Transverse colon (tissue), 4 donors: ENCODE measurements around the gene TF. TPM values are rescaled to one million over a fixed set of nuclear protein-coding genes. Genes with fewer than 3 reads are reported as not detected.
"Not testable (repeated sequence)": the region's sequence is repeated elsewhere in the genome, so short reads cannot be mapped to it uniquely, and the experiment has no call there.

ENCODE experiments used
- DNase-seq: peaks from one replicate; pipeline ENCODE4 v3.0.0-alpha.2; 2019
- H3K27ac ChIP-seq, 4 donors: fragments of 200-600 bp; sonication (generic); 2 replicates each; pipeline ENCODE4 v1.5.1; 2016 to 2018; ENCODE audit warnings: inconsistent platforms in 4 of 4
- H3K27me3 ChIP-seq: fragments of 200-600 bp; sonication (generic); 2 replicates; pipeline ENCODE4 v1.5.1; 2017; ENCODE audit warnings: inconsistent platforms
- H3K36me3 ChIP-seq, 4 donors: fragments of 200-600 bp; sonication (generic); 2 replicates each; pipeline ENCODE4 v1.5.1; 2017 to 2019; ENCODE audit warnings: inconsistent platforms in 4 of 4
- H3K4me1 ChIP-seq, 4 donors: fragments of 200-600 bp; sonication (generic); 2 replicates each; pipeline ENCODE4 v1.5.1; 2017 to 2020; ENCODE audit warnings: inconsistent platforms in 4 of 4
- H3K4me3 ChIP-seq, 4 donors: fragments of 200-600 bp; sonication (generic); 1 replicate in 1 of 4; 2 replicates in 3 of 4; pipeline versions ENCODE4 v1.5.1 to v1.6.1; 2017 to 2019; ENCODE audit warnings: inconsistent platforms in 4 of 4
- H3K9me3 ChIP-seq, 2 donors: fragments of 200-600 bp; sonication (generic); 2 replicates each; pipeline ENCODE4 v1.5.1; 2017 to 2019; ENCODE audit warnings: inconsistent platforms in 2 of 2
- CTCF ChIP-seq, 5 experiments: fragments of 200-600 bp in 3 of 5; fragments of 450-650 bp in 2 of 5; sonication (generic) in 3 of 5; IDR thresholded peaks; 1 replicate in 2 of 5; 2 replicates in 3 of 5; pipeline ENCODE4 v1.5.1; 2016 to 2017; ENCODE audit warnings: antibody characterized with exemption in 5 of 5, inconsistent platforms in 3 of 5, mild to moderate bottlenecking in 2 of 5, moderate library complexity in 1 of 5
- EP300 ChIP-seq: sonication (generic); formaldehyde crosslinking; IDR thresholded peaks from one replicate; pipeline ENCODE4 v1.6.1; 2017; ENCODE audit warnings: antibody characterized with exemption, low read depth
- POLR2A ChIP-seq: fragments of 450-650 bp; IDR thresholded peaks from one replicate; pipeline ENCODE4 v1.6.1; 2016; ENCODE audit warnings: antibody characterized with exemption, mild to moderate bottlenecking, moderate library complexity
- POLR2AphosphoS5 ChIP-seq, 3 donors: sonication (generic); formaldehyde crosslinking; IDR thresholded peaks; one replicate each; pipeline ENCODE4 v1.6.1; 2016; ENCODE audit warnings: antibody characterized with exemption in 3 of 3
- WGBS, 2 donors: methylation state at CpG; one replicate each; pipeline ENCODE4 v1.1.5; 2018; ENCODE audit warnings: low coverage in 1 of 2; 5-methylcytosine and 5-hydroxymethylcytosine counted together
- in situ Hi-C, 4 donors: fragments of 200-750 bp; cut with MboI; loops; one replicate each; pipeline versions ENCODE4 v1.15.0 to v1.15.1; 2017; ENCODE audit warnings: low sequenced_read_pairs in 3 of 4, low pct_ligation_motif_present in 1 of 4, low pct_unique_long_range_greater_than_20kb in 1 of 4
- intact Hi-C: fragments of 100-400 bp; cut with DNase I; formaldehyde crosslinking; loops from one replicate; pipeline ENCODE4 v1.15.1; 2023; ENCODE audit warnings: low total_unique reads
- total RNA-seq, 4 donors: library from RNA; depleted of rRNA; stranded (reverse); fragments of >200 nt; gene quantifications; one replicate each; pipeline ENCODE4 v1.1.0, GENCODE V29; 2016

TF gene
- total RNA-seq, 4 donors from 2014 or later = 0.96 to 7.1 (median 1.1) TPM; not detected in 1

GRCh38 chr3:133717424-133717823 is 28.8 kb upstream of the TF start:
- Histone ChIP-seq H3K9me3 (peaks cover 5 to 8% of the 10 kb centered on the region in 2 donors), H3K27me3 (no peaks in the 10 kb centered on the region), H3K4me3 (no peak overlapping the region), H3K36me3 (no peaks in the 10 kb centered on the region), H3K4me1 (no peaks in the 10 kb centered on the region), H3K27ac (no peak overlapping the region)
- intact Hi-C loops = loop anchor here (5.0 kb wide), 1 partner anchor 135 kb away; no protein-coding TSS in a partner anchor
- TF ChIP-seq POLR2A = no peak
- no peak for TF ChIP-seq EP300
- TF ChIP-seq CTCF (IDR thresholded peaks at IDR 0.05) = no peak
- 67 to 80% methylated on average over 2 to 3 of the region's 3 CpGs for whole genome bisulfite sequencing, 2 donors
- in situ Hi-C loops = no loop called here
- no peak for DNase-seq

GRCh38 chr3:133722935-133723334 is 23.3 kb upstream of the TF start:
- intact Hi-C loops (no loop called here), in situ Hi-C loops (no loop called here)
- H3K4me3 ChIP-seq = no peak overlapping the region
- no peak for DNase-seq
- H3K27me3 ChIP-seq = no peaks in the 10 kb centered on the region
- no peak for TF ChIP-seq EP300
- TF ChIP-seq POLR2AphosphoS5 (IDR thresholded peaks at IDR 0.05) = no peak
- TF ChIP-seq CTCF (IDR thresholded peaks at IDR 0.05) = no peak
- TF ChIP-seq POLR2A = no peak
- H3K36me3 ChIP-seq = no peaks in the 10 kb centered on the region
- no peaks in the 10 kb centered on the region for H3K4me1 ChIP-seq
- H3K9me3 ChIP-seq = peaks cover 13 to 18% of the 10 kb centered on the region in 2 donors
- no peak overlapping the region for H3K27ac ChIP-seq

DNA sequence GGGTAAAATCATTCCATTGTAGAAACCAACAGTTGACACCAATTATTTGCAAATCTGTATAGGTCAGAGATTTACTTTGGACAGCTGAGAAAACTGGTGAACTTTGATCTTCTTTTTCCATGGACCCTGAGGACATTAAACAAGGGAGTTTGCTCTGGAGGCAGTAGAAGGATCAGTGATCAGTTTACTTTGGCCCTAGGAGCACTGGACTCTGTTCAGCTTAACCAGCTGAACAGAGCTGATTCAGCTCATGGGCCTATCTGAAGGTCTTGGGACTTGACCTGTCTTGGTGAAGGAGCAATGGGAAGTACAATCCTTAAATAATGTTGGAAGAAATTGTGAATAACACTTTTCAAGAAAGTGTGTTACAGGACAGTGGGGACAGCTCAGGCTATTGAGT is 15.2 kb upstream of the TF start:
- intact Hi-C loops = no loop called here
- TF ChIP-seq EP300 (no peak), CTCF (IDR thresholded peaks at IDR 0.05) (no peak), POLR2A (no peak), POLR2AphosphoS5 (IDR thresholded peaks at IDR 0.05) (no peak)
- H3K27ac ChIP-seq = no peak overlapping the region
- H3K36me3 ChIP-seq = no peaks in the 10 kb centered on the region
- H3K4me1 ChIP-seq = no peaks in the 10 kb centered on the region
- no peak overlapping the region for H3K4me3 ChIP-seq
- H3K27me3 ChIP-seq = no peaks in the 10 kb centered on the region
- H3K9me3 ChIP-seq = no peaks in the 10 kb centered on the region
- DNase-seq = no peak
- in situ Hi-C loops = no loop called here

DNA sequence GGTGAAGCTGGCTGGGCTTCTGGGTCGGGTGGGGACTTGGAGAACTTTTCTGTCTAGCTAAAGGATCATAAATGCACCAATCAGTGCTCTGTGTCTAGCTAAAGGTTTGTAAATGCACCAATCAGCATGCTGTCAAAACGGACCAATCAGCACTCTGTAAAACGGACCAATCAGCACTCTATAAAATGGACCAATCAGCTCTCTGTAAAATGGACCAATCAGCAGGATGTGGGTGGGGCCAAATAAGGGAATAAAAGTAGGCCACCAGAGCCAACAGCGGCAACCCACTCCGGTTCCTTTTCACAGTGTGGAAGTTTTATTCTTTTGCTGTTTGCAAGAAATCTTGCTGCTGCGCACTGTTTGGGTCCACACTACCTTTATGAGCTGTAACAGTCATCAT is 14.0 kb upstream of the TF start:
- WGBS, 2 donors = 80% methylated on average over 6 of the region's 6 CpGs; no CpG with 5 or more reads in 1 of the 2 donors
- H3K27me3 ChIP-seq, intact Hi-C loops, H3K9me3 ChIP-seq, DNase-seq, in situ Hi-C loops, H3K4me1 ChIP-seq, H3K4me3 ChIP-seq, H3K36me3 ChIP-seq, H3K27ac ChIP-seq: not testable (repeated sequence)

GRCh38 chr3:133733226-133733625 is 13.0 kb upstream of the TF start:
- TF ChIP-seq CTCF (IDR thresholded peaks at IDR 0.05) (no peak), EP300 (no peak), POLR2AphosphoS5 (IDR thresholded peaks at IDR 0.05) (no peak), POLR2A (no peak)
- H3K27me3 ChIP-seq = no peaks in the 10 kb centered on the region
- no peak overlapping the region for H3K27ac ChIP-seq
- no peaks in the 10 kb centered on the region for H3K4me1 ChIP-seq
- no peaks in the 10 kb centered on the region for H3K9me3 ChIP-seq
- DNase-seq = no peak
- WGBS, 2 donors = 42% methylated on average over 4 of the region's 4 CpGs; no CpG with 5 or more reads in 1 of the 2 donors
- in situ Hi-C loops (no loop called here), intact Hi-C loops (no loop called here)
- H3K4me3 ChIP-seq = no peak overlapping the region
- no peaks in the 10 kb centered on the region for H3K36me3 ChIP-seq
